PC-3 (cell line): ENCODE data around the gene SEC61B.

Source experiments
- EZH2 ChIP-seq: fragments of 300-600 bp; sonication (generic); IDR thresholded peaks from one replicate; pipeline ENCODE4 v1.6.1; 2017; ENCODE audit warnings: antibody characterized with exemption, mild to moderate bottlenecking, low read length; ENCODE audit not compliant: unreplicated experiment
- EZH2phosphoT487 ChIP-seq: fragments of 300-600 bp; sonication (generic); IDR thresholded peaks from 2 replicates; pipeline ENCODE4 v1.6.1; 2018; ENCODE audit warnings: mild to moderate bottlenecking, antibody characterized with exemption, low read length, borderline replicate concordance
- TF ChIP-seq, protein P1 (sequence below): fragments of 300-600 bp; sonication (generic); conservative IDR thresholded peaks from 2 replicates; pipeline ENCODE4 v1.5.1; 2017; ENCODE audit warnings: antibody characterized with exemption, low read depth, mild to moderate bottlenecking, low read length

GRCh38 chr9:99193466-99193821 lies 28.6 kb upstream of the SEC61B start:
- TF ChIP-seq, protein P1, sequence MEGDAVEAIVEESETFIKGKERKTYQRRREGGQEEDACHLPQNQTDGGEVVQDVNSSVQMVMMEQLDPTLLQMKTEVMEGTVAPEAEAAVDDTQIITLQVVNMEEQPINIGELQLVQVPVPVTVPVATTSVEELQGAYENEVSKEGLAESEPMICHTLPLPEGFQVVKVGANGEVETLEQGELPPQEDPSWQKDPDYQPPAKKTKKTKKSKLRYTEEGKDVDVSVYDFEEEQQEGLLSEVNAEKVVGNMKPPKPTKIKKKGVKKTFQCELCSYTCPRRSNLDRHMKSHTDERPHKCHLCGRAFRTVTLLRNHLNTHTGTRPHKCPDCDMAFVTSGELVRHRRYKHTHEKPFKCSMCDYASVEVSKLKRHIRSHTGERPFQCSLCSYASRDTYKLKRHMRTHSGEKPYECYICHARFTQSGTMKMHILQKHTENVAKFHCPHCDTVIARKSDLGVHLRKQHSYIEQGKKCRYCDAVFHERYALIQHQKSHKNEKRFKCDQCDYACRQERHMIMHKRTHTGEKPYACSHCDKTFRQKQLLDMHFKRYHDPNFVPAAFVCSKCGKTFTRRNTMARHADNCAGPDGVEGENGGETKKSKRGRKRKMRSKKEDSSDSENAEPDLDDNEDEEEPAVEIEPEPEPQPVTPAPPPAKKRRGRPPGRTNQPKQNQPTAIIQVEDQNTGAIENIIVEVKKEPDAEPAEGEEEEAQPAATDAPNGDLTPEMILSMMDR = no peak
- TF ChIP-seq EZH2 = no peak
- no peak for TF ChIP-seq EZH2phosphoT487
